Fibroblast of skin of back (primary cell): ENCODE measurements around the gene ZC3H10.

ENCODE experiments used
- DNase-seq: peaks from one replicate; pipeline ENCODE4 v3.0.0-alpha.2; 2013

The ZC3H10 gene

GRCh38 chr12:56128670-56129205, 10.7 kb downstream of the ZC3H10 start:
- peak; percentile 14 for DNase-seq

- peak; percentile 51 for DNase-seq
Measured at GRCh38 chr12:56129206-56129941, 11.3 kb downstream of the ZC3H10 start.

GRCh38 chr12:56129942-56130495, 12.0 kb downstream of the ZC3H10 start:
- DNase-seq, result no peak

DNA sequence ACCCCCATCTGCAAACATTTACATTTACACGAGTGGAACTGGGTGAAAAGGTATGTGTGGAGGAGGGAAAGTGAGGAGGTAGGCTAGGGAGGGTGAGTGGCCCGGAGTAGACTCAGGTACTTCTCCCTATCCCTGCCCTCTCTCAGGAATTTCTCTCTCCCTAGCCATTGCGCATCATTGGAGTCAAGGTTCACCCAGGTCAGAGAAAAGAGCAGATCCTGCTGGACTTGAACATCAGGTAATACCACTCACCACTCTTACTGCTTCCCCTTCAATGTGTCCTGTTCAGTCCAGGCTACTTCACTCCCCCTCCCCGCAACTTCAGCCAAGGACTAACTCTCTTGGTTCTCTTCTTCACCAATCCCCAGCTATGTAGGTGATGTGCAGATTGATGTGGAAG, 12.8 kb downstream of the ZC3H10 start:
- DNase-seq, result no peak

DNA sequence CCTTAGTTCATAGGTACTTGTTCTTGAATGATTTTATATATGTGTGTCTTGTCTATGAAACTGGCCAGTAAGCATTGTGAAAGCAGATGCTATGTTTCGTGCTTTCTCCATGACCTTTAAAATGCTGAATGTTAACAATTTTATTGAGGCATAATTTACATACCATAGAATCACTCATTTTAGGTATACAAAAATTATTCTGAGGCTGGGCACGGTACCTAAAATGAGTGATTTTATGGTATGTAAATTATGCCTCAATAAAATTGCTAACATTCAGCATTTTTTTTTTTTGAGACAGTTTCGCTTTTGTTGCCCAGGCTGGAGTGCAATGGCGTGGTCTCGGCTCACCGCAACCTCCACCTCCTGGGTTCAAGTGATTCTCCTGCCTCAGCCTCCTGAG, 16.8 kb downstream of the ZC3H10 start:
- no peak for DNase-seq

DNA sequence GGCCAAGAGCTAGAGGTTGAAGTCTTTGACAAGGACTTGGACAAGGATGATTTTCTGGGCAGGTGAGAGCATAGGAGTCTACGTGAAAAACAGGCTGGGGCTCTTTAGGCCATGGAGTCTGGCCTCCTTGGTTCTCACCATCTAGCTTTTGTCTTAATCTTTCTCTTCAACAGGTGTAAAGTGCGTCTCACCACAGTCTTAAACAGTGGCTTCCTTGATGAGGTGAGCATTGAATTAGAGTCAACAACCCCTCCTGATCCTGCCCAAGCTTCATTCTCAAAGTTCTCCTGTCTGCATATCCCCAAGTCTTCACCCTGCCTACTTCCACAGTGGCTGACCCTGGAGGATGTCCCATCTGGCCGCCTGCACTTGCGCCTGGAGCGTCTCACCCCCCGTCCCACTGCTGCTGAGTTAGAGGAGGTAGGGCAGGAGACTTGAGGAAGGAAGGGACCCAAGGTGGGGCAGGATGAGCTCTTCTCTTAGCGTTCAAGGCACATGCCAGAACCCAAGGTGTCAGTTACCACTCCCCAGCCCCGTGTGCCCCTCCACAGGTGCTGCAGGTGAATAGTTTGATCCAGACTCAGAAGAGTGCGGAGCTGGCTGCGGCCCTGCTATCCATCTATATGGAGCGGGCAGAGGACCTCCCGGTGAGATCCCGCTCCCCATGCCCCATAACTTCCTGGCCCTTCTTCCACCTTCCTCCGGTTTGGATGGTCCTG, 19.9 kb downstream of the ZC3H10 start:
- DNase-seq, result no peak

- DNase-seq, result no peak
Measured at GRCh38 chr12:56141946-56142784, 24.1 kb downstream of the ZC3H10 start.

DNA sequence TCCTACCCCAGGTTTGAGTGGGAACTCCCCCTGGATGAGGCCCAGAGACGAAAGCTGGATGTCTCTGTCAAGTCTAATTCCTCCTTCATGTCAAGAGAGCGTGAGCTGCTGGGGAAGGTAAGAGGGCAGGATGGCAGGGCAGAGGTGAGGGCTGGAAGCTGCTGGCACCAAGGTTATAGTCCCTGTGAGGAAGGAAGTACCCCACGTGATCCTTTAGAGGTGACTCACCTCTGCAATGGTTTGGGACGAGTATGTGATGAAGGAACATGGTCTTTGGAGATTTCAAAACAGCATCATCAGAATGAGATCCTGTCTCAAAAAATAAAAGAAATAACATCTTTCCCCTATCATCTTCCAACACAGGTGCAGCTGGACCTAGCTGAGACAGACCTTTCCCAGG, 25.2 kb downstream of the ZC3H10 start:
- no peak for DNase-seq

- no peak for DNase-seq
Measured at GRCh38 chr12:56143870-56144269, 25.8 kb downstream of the ZC3H10 start.

- no peak for DNase-seq
Measured at GRCh38 chr12:56145217-56145616, 27.2 kb downstream of the ZC3H10 start.

- DNase-seq, result peak; percentile 11
Measured at GRCh38 chr12:56146492-56147460, 28.7 kb downstream of the ZC3H10 start.

- DNase-seq, result peak; percentile 38
Measured at GRCh38 chr12:56150563-56150962, 32.5 kb downstream of the ZC3H10 start.

- peak; percentile 15 for DNase-seq
Measured at GRCh38 chr12:56151672-56152131, 33.6 kb downstream of the ZC3H10 start.

DNA sequence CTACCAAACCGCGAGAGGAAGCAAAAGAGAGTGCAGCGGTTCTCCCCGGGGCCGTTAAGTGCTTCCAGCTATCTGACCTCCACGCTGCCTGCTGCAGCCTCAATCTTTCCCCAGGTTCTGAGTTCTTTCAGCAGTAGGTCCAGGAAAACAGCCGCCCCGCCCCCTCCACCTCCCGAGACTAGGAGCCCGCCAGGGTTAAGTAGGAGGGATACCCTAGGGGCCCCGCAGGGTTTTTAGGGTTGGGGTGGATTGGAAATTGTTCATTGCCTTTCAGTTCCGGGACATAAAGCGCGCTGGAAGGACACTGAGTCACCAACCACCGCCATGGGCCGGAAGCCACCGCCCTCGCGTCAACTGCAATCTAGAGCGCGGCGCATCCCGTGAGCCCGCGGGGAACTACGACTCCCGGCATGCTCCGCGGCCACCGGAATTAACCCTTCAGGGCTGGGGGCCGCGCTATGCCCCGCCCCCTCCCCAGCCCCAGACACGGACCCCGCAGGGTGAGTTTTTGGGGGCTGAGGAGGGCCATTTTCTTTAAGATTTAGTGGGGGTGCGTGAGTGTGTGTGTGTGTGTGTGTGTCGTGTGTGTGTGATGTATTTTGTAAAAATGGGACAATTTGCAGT, 34.2 kb downstream of the ZC3H10 start, which contains the start of gene MYL6B:
TSS of gene MYL6B (plus strand) at position 456 of the 624 bp plus-strand sequence. CDS start 1,332 bp downstream, outside the sequence.
- peak; percentile 93 for DNase-seq

- no peak for DNase-seq
Measured at GRCh38 chr12:56152756-56153677, 35.0 kb downstream of the ZC3H10 start.

GRCh38 chr12:56153678-56154065, 35.6 kb downstream of the ZC3H10 start:
- no peak for DNase-seq

DNA sequence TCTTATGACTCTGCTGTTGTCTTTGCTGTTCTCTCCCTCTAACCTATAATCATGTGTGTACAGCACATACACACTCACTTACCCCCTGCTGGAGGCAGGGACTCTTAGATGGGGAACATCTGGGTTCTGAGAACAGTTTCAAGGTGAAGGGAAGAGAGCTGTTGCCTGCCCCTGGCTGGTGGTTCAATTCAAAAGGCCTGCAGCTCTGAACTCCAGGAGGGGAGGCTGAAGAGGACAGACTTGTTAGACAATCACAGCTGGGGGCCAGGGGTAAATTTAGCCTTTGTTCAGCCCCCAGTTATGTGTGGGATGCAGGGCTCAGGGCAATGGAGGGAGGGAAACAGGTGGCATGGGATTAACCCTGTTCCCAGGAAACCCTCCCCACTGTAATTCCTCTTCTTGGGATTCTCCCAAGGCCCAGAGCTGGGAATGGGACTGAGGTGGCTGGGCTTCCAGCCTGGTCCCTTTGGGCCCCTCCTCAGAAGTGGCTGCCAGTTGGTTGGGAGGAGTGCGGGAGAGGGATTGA, 36.2 kb downstream of the ZC3H10 start:
- no peak for DNase-seq

GRCh38 chr12:56154818-56155217, 36.8 kb downstream of the ZC3H10 start:
- no peak for DNase-seq

DNA sequence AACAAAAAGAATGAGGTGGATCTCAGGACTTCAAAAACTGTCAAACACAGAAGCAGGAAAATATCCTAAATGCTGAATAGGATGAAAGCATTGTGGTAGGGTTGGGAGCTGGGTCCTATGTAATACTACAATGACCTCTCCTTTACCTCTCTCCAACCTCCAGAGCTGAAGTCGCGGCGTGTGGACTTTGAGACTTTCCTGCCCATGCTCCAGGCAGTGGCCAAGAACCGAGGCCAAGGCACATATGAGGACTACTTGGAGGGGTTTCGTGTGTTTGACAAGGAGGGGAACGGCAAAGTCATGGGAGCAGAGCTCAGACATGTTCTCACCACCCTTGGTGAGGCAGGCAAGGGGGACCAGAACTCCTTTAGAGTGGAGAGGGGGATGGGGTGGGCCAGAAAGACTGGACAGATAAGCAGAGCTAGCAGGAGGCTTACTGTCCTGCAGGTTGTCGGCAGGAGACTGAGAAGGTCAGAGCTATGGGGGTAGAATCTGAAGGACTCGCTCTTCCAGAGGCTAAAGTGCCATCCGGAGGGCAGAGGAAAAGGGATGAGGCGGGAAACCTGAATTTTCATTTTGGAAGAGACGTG, 37.3 kb downstream of the ZC3H10 start:
- no peak for DNase-seq
